GM10248 (cell line): ENCODE measurements around the gene SMTNL2.

Experiments
- CTCF ChIA-PET: fragments of 300-600 bp; sonication (Branson Sonifier 250); formaldehyde crosslinking; extraction: SDS; loops from one replicate; lab custom pipeline; 2021; ENCODE audit warnings: antibody characterized with exemption; lab: Yijun Ruan, JAX
- POLR2A ChIA-PET: fragments of 350-650 bp; sonication (Branson Sonifier 250); formaldehyde crosslinking; extraction: SDS; loops from one replicate; lab custom pipeline; 2020; ENCODE audit warnings: antibody characterized with exemption; lab: Yijun Ruan, JAX
- DNase-seq: peaks from one replicate; pipeline ENCODE4 v3.0.0; 2012; ENCODE audit errors: extremely low spot score
- CTCF ChIP-seq: IDR thresholded peaks from 2 replicates; pipeline ENCODE4 v1.5.1; 2012; ENCODE audit warnings: mild to moderate bottlenecking, low read depth; ENCODE audit errors: extremely low read depth, missing control alignments, control extremely low read depth

SMTNL2 gene

GRCh38 chr17:4565209-4566141 is 18.9 kb upstream of the SMTNL2 start:
- ChIA-PET CTCF (interaction anchor here (0.8 to 4.0 kb wide), 20 partner anchors 8 to 329 kb away, joined by 3 to 61 read pairs (median 4); partner anchors contain the start of gene MYBBP1A), POLR2A (no interaction called here)
- DNase-seq: peak; percentile 69
- peak; percentile 91 for TF ChIP-seq CTCF

DNA sequence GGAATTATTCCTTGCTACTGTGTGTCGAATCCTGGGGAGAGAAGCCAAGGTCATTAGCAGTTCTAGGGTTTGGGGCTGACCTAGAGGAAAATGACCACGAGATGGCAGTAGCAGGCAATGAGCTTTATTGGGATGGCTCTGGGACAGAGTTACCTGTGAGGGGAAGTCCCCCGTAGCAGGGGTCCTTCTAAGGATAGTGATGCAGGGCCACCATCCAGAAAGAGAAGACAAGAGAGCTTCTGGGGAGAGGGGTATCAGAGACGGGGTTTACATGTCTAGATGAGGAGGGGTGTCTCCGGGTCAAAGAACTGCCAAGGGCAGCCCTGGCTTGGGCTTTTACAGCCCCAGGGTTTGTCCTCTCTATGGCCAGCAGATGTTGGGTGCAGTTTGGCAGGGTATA is 17.5 kb upstream of the SMTNL2 start:
- CTCF ChIA-PET: interaction anchor here (0.5 to 4.0 kb wide), 57 partner anchors 7 to 406 kb away, joined by 3 to 61 read pairs (median 4); partner anchors contain the start of genes ALOX15, C17orf107, CHRNE and MYBBP1A
- TF ChIP-seq CTCF: peak; percentile 67
- DNase-seq: peak; percentile 63
- POLR2A ChIA-PET: interaction anchor here (0.6 kb wide), 1 partner anchor 63 kb away, joined by 4 read pairs; no protein-coding TSS in a partner anchor

- POLR2A ChIA-PET: no interaction called here
- no peak for TF ChIP-seq CTCF
- DNase-seq: no peak
- CTCF ChIA-PET: no interaction called here
Measured at GRCh38 chr17:4569591-4569990, 14.7 kb upstream of the SMTNL2 start.

DNA sequence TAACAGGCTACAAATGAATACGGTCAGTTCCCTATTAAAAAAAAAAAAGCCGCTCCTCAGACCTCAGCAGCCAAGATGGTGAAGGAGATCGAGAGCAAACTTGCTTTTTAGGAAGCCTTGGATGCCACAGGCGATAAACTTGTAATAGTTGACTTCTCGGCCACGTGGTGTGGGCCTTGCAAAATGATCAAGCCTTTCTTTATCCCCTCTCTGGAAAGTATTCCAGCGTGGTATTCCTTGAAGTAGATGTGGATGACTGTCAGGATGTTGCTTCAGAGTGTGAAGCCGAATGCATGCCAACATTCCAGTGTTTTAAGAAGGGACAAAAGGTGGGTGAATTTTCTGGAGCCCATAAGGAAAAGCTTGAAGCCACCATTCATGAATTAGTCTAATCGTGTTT is 12.2 kb upstream of the SMTNL2 start:
- DNase-seq: no peak
- ChIA-PET CTCF (no interaction called here), POLR2A (interaction anchor here (0.6 kb wide), 1 partner anchor 17 kb away, joined by 5 read pairs; the partner anchor contains the start of gene MYBBP1A)
- no peak for TF ChIP-seq CTCF

DNA sequence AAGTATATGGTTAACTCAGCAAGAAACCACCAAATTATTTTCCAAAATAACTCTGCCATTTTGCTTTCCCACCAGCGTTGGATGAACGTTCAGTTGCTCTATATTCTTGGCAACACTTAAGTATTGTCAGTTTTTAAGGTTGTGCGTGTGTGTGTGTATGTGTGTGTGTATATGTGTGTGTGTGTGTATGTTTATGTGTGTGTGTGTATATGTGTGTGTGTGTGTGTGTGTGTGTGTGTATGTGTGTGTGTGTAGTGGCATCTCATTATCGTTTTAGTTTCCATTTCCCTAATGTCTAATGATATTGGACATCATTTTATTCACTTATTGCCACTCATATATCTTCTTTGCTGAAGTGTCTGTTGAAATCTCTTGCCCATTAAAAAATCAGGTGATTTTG is 11.2 kb upstream of the SMTNL2 start:
- POLR2A ChIA-PET: no interaction called here

More for the DNA sequence above, 11.2 kb upstream of the SMTNL2 start:
- CTCF ChIA-PET: interaction anchor here (1.5 kb wide), 1 partner anchor 8 kb away, joined by 9 read pairs; no protein-coding TSS in a partner anchor
- no peak for DNase-seq
- no peak for TF ChIP-seq CTCF
